K562 (cell line): ENCODE results near the gene MANEAL.

ENCODE experiments used
- CBFB ChIP-seq: sonication (generic); formaldehyde crosslinking; IDR thresholded peaks from 2 replicates; pipeline ENCODE4 v1.4.0; 2020; ENCODE audit warnings: mild to moderate bottlenecking, missing genetic modification reagents
- HDAC6 ChIP-seq: IDR thresholded peaks from 2 replicates; pipeline ENCODE4 v1.6.1; 2012; ENCODE audit warnings: low read depth, mild to moderate bottlenecking, control low read depth, inconsistent platforms, low read length, moderate library complexity
- LEF1 ChIP-seq: fragments of 450-650 bp; IDR thresholded peaks from 2 replicates; pipeline ENCODE4 v1.6.1; 2016; ENCODE audit warnings: mild to moderate bottlenecking
- NBN ChIP-seq: fragments of 450-650 bp; IDR thresholded peaks from 2 replicates; pipeline ENCODE4 v1.6.1; 2016; ENCODE audit warnings: low read depth, mild to moderate bottlenecking
- NFRKB ChIP-seq: fragments of 450-650 bp; IDR thresholded peaks from 2 replicates; pipeline ENCODE4 v1.6.1; 2016; ENCODE audit warnings: low read depth
- NR2C2 ChIP-seq, 2 experiments: fragments of 200-800 bp in 1 of 2; sonication (Bioruptor generic) in 1 of 2; sonication (generic) in 1 of 2; formaldehyde crosslinking in 1 of 2; IDR thresholded peaks; 2 replicates each; pipeline versions ENCODE4 v1.6.1 to v1.8.0; 2016 to 2022; ENCODE audit warnings: mild to moderate bottlenecking in 1 of 2, missing compliant biosample characterization in 1 of 2, missing genetic modification characterization in 1 of 2, missing genetic modification reagents in 1 of 2
- NRF1 ChIP-seq, 2 experiments: fragments of 450-650 bp; IDR thresholded peaks in 1 of 2; conservative IDR thresholded peaks in 1 of 2; 2 replicates each; pipeline ENCODE4 v1.6.1; 2014; ENCODE audit warnings: mild to moderate bottlenecking in 2 of 2
- ZNF224 ChIP-seq: sonication (generic); formaldehyde crosslinking; IDR thresholded peaks from 2 replicates; pipeline ENCODE4 v1.8.0; 2022; ENCODE audit warnings: mild to moderate bottlenecking, missing genetic modification reagents
- ZNF277 ChIP-seq: fragments of 250-450 bp; sonication (Bioruptor Pico); IDR thresholded peaks from 2 replicates; pipeline ENCODE4 v1.8.0; 2022; ENCODE audit warnings: inconsistent platforms, mild to moderate bottlenecking, moderate library complexity, borderline replicate concordance
- TF ChIP-seq, protein P1 (sequence below), 3 experiments: IDR thresholded peaks in 2 of 3; conservative IDR thresholded peaks in 1 of 3; 2 replicates each; pipeline ENCODE4 v1.5.1; 2011 to 2012; ENCODE audit warnings: low read length in 3 of 3, mild to moderate bottlenecking in 3 of 3, control low read depth in 2 of 3, improper control_type of control experiment in 1 of 3, inconsistent platforms in 1 of 3, low read depth in 1 of 3, mixed read lengths in 1 of 3, moderate library complexity in 1 of 3; ENCODE audit not compliant: insufficient read depth in 2 of 3
- TF ChIP-seq, protein P2 (sequence below): fragments of 450-650 bp; IDR thresholded peaks from 2 replicates; pipeline ENCODE4 v1.6.1; 2018; ENCODE audit not compliant: partially characterized antibody

GRCh38 chr1:37753473-37754321 is 40.0 kb upstream of the MANEAL start:
- TF ChIP-seq NR2C2 (CRISPR knock-in tag; IDR thresholded peaks at IDR 0.05) (no peak), NR2C2 (tag; IDR thresholded peaks at IDR 0.05) (no peak), NBN (no peak), ZNF224 (CRISPR knock-in tag) (no peak), NRF1 (conservative IDR thresholded peaks at IDR 0.05 in 1 of 2, IDR thresholded peaks at IDR 0.05 in 1 of 2) (no peak), ZNF277 (CRISPR knock-in tag) (no peak), NFRKB (no peak), HDAC6 (no peak), LEF1 (no peak), CBFB (no peak)
- TF ChIP-seq, protein P1, sequence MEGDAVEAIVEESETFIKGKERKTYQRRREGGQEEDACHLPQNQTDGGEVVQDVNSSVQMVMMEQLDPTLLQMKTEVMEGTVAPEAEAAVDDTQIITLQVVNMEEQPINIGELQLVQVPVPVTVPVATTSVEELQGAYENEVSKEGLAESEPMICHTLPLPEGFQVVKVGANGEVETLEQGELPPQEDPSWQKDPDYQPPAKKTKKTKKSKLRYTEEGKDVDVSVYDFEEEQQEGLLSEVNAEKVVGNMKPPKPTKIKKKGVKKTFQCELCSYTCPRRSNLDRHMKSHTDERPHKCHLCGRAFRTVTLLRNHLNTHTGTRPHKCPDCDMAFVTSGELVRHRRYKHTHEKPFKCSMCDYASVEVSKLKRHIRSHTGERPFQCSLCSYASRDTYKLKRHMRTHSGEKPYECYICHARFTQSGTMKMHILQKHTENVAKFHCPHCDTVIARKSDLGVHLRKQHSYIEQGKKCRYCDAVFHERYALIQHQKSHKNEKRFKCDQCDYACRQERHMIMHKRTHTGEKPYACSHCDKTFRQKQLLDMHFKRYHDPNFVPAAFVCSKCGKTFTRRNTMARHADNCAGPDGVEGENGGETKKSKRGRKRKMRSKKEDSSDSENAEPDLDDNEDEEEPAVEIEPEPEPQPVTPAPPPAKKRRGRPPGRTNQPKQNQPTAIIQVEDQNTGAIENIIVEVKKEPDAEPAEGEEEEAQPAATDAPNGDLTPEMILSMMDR (IDR thresholded peaks at IDR 0.05 in 2 of 3, conservative IDR thresholded peaks at IDR 0.05 in 1 of 3; ENCODE audit: insufficient read depth in 2 of 3, low read depth in 1 of 3, low read length in 3 of 3) = no peak
- TF ChIP-seq, protein P2, sequence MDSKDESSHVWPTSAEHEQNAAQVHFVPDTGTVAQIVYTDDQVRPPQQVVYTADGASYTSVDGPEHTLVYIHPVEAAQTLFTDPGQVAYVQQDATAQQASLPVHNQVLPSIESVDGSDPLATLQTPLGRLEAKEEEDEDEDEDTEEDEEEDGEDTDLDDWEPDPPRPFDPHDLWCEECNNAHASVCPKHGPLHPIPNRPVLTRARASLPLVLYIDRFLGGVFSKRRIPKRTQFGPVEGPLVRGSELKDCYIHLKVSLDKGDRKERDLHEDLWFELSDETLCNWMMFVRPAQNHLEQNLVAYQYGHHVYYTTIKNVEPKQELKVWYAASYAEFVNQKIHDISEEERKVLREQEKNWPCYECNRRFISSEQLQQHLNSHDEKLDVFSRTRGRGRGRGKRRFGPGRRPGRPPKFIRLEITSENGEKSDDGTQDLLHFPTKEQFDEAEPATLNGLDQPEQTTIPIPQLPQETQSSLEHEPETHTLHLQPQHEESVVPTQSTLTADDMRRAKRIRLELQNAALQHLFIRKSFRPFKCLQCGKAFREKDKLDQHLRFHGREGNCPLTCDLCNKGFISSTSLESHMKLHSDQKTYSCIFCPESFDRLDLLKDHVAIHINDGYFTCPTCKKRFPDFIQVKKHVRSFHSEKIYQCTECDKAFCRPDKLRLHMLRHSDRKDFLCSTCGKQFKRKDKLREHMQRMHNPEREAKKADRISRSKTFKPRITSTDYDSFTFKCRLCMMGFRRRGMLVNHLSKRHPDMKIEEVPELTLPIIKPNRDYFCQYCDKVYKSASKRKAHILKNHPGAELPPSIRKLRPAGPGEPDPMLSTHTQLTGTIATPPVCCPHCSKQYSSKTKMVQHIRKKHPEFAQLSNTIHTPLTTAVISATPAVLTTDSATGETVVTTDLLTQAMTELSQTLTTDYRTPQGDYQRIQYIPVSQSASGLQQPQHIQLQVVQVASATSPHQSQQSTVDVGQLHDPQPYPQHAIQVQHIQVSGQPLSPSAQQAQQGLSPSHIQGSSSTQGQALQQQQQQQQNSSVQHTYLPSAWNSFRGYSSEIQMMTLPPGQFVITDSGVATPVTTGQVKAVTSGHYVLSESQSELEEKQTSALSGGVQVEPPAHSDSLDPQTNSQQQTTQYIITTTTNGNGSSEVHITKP = no peak
